ENCODE measurements around the gene BCAS3. TPM values are rescaled to one million over a fixed set of nuclear protein-coding genes. Genes with fewer than 3 reads are reported as not detected.

Gene BCAS3
- polyA plus RNA-seq, 3 donors from 2014 or later: 26.3 to 53.8 (median 50.1) TPM

DNA sequence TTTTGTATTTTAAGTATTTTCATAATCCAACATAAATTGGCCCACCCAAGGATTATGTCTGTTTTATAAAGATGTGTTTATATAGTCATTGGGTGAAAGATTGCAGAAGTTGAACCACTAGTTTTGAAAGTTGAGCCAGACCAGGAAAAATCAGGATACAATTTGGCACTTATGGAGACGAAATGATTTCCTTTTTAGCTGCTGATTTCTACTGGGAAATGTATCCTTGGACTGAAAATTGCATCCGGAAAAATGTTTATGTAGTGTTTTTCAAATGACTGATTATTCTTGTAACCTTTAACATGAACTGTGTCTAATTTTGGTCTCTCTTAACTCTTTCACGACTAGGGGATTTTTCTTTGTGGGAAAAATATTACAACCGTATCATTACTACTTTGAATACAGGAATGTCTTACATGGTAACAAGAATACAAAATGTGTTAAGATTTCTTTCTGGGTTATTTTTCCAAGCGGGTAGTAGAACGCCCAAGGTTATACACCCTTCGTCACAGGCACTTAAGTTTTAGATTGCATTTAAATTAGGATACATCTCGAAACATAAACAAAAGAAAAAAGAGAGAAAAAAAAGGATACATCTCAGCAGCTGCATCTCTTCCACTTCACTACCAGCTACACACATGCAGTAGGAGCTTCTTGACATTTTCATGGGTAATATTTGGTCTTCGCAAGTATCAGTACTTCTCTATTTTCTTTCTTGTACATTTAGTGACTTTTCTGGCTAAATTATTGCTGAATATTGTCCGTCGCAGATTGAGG, 449.0 kb downstream of the BCAS3 start:
- Mint-ChIP-seq H3K27me3 (ENCODE audit: low read depth in 3 of 3) (peaks cover 0 to 2% (median 0%) of the 10 kb centered on the region in 3 donors), H3K4me1 (peaks cover 6 to 7% of the 10 kb centered on the region in 2 donors), H3K36me3 (peaks cover 0 to 3% (median 0%) of the 10 kb centered on the region in 3 donors), H3K27ac (no peak overlapping the region), H3K4me3 (no peak overlapping the region), H3K9me3 (no peaks in the 10 kb centered on the region)
- no peak for DNase-seq

DNA sequence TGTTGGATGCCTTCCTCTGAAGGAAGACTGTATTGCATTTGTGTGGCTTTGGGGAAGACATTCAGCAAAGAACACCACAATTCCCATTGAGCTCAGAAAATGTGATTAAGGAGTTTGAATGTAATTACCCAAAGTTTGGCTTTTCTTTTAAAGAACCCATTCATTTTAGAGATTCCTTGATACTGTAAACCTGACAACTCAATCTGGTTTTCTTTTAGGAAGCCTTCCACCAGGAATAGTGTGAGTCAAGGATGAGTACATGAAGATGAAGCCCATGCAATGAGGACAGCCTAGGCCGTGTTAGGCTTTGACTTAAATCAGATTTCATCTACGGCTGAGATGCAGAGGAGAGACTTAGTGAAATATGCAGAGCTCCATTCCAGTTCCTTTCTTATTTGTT, 450.3 kb downstream of the BCAS3 start:
- Mint-ChIP-seq H3K36me3 (peaks cover 0 to 7% (median 0%) of the 10 kb centered on the region in 3 donors), H3K4me3 (no peak overlapping the region), H3K27ac (no peak overlapping the region), H3K4me1 (peaks cover 6 to 7% of the 10 kb centered on the region in 2 donors), H3K9me3 (no peaks in the 10 kb centered on the region), H3K27me3 (ENCODE audit: low read depth in 3 of 3) (peaks cover 0 to 2% (median 0%) of the 10 kb centered on the region in 3 donors)
- DNase-seq: no peak

DNA sequence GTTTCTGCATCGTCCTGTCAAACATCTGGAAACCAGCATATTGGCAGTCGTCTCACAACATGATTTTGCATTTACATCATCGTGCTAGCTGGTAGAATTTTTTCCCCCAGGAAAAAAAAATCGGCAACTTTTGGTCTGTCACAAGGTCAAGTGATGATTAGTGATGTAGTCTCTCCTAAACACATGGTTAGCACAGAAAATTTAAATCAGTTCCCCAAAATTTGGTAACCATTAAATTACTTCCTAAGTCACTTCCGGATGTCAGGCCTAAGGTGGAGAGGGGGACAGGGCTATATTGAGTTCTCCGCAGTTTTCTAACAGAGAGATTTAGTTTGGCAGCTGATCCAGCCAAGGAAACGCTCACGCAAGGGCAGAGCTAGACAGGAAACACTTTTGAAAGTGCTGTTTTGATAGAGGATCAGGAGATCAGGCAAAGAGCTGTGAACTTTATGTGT, 451.0 kb downstream of the BCAS3 start:
- Mint-ChIP-seq H3K27ac (no peak overlapping the region), H3K27me3 (ENCODE audit: low read depth in 3 of 3) (peaks cover 0 to 2% (median 0%) of the 10 kb centered on the region in 3 donors), H3K9me3 (no peaks in the 10 kb centered on the region), H3K4me1 (peaks cover 6 to 7% of the 10 kb centered on the region in 2 donors), H3K4me3 (no peak overlapping the region), H3K36me3 (peaks cover 0 to 7% (median 0%) of the 10 kb centered on the region in 3 donors)
- no peak for DNase-seq

GRCh38 chr17:61129267-61130254, 451.9 kb downstream of the BCAS3 start:
- peaks cover 0 to 2% (median 0%) of the 10 kb centered on the region in 3 donors for H3K27me3 Mint-ChIP-seq (ENCODE audit: low read depth in 3 of 3)
- DNase-seq: no peak
- H3K4me1 Mint-ChIP-seq: peaks cover 6 to 7% of the 10 kb centered on the region in 2 donors
- H3K36me3 Mint-ChIP-seq: peaks cover 0 to 7% (median 0%) of the 10 kb centered on the region in 3 donors
- no peak overlapping the region for H3K27ac Mint-ChIP-seq
- H3K4me3 Mint-ChIP-seq: no peak overlapping the region
- H3K9me3 Mint-ChIP-seq: no peaks in the 10 kb centered on the region

GRCh38 chr17:61130330-61130729, 452.7 kb downstream of the BCAS3 start:
- Mint-ChIP-seq H3K27me3 (ENCODE audit: low read depth in 3 of 3) (no peaks in the 10 kb centered on the region), H3K27ac (no peak overlapping the region), H3K4me3 (no peak overlapping the region), H3K9me3 (no peaks in the 10 kb centered on the region), H3K36me3 (peaks cover 0 to 7% (median 0%) of the 10 kb centered on the region in 3 donors), H3K4me1 (peaks cover 6 to 7% of the 10 kb centered on the region in 2 donors)
- no peak for DNase-seq

- no peak overlapping the region for H3K27ac Mint-ChIP-seq
- H3K36me3 Mint-ChIP-seq: peaks cover 0 to 7% (median 0%) of the 10 kb centered on the region in 3 donors
- no peak overlapping the region for H3K4me3 Mint-ChIP-seq
- peaks cover 6 to 7% of the 10 kb centered on the region in 2 donors for H3K4me1 Mint-ChIP-seq
- no peak for DNase-seq
- H3K9me3 Mint-ChIP-seq: no peaks in the 10 kb centered on the region
- H3K27me3 Mint-ChIP-seq (ENCODE audit: low read depth in 3 of 3): no peaks in the 10 kb centered on the region
Observed at GRCh38 chr17:61131585-61131984, 453.9 kb downstream of the BCAS3 start.

- peaks cover 0 to 7% (median 0%) of the 10 kb centered on the region in 3 donors for H3K36me3 Mint-ChIP-seq
- H3K27ac Mint-ChIP-seq: peak overlapping the region in 1 of 6 donors; percentile 27
- no peak for DNase-seq
- H3K9me3 Mint-ChIP-seq: no peaks in the 10 kb centered on the region
- peaks cover 7% of the 10 kb centered on the region in 2 donors for H3K4me1 Mint-ChIP-seq
- H3K27me3 Mint-ChIP-seq (ENCODE audit: low read depth in 3 of 3): no peaks in the 10 kb centered on the region
- no peak overlapping the region for H3K4me3 Mint-ChIP-seq
Observed at GRCh38 chr17:61132524-61132923, 454.9 kb downstream of the BCAS3 start.

GRCh38 chr17:61133853-61134252, 456.2 kb downstream of the BCAS3 start:
- Mint-ChIP-seq H3K27me3 (ENCODE audit: low read depth in 3 of 3) (no peaks in the 10 kb centered on the region), H3K9me3 (no peaks in the 10 kb centered on the region), H3K4me1 (peaks cover 12% of the 10 kb centered on the region in 2 donors), H3K27ac (no peak overlapping the region), H3K4me3 (no peak overlapping the region), H3K36me3 (peaks cover 0 to 7% (median 0%) of the 10 kb centered on the region in 3 donors)
- no peak for DNase-seq

- no peak for DNase-seq
- no peaks in the 10 kb centered on the region for H3K27me3 Mint-ChIP-seq (ENCODE audit: low read depth in 3 of 3)
- H3K36me3 Mint-ChIP-seq: peaks cover 0 to 7% (median 0%) of the 10 kb centered on the region in 3 donors
- H3K9me3 Mint-ChIP-seq: no peaks in the 10 kb centered on the region
- no peak overlapping the region for H3K4me3 Mint-ChIP-seq
- peaks cover 16% of the 10 kb centered on the region in 2 donors for H3K4me1 Mint-ChIP-seq
- H3K27ac Mint-ChIP-seq: no peak overlapping the region
Observed at GRCh38 chr17:61134551-61135235, 457.0 kb downstream of the BCAS3 start.

DNA sequence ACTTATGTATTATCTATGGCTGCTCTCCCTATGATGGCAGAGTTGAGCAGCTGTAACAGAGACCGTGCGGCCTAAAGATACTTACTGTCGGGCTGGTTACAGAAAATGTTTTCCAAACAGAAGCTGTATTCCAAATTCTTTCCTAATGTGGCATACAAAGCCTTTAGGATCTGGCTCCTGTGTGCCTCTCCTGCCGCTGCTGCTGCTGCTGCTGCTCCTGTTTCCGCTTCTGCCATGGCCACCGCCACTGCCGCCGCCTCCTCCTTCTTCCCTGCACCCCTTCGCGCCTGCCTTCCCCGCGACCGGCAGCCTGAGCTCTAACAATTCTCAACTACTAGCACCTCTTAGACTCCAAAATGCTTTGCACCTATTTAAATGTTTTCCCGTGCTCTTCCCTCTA, 458.1 kb downstream of the BCAS3 start:
- no peaks in the 10 kb centered on the region for H3K27me3 Mint-ChIP-seq (ENCODE audit: low read depth in 3 of 3)
- H3K36me3 Mint-ChIP-seq: peaks cover 0 to 7% (median 0%) of the 10 kb centered on the region in 3 donors
- H3K9me3 Mint-ChIP-seq: no peaks in the 10 kb centered on the region
- H3K27ac Mint-ChIP-seq: peak overlapping the region in 2 of 6 donors; percentile 2 to 31
- H3K4me1 Mint-ChIP-seq: peaks cover 26 to 27% of the 10 kb centered on the region in 2 donors
- peak overlapping the region in 2 of 5 donors; percentile 1 to 6 for H3K4me3 Mint-ChIP-seq
- no peak for DNase-seq

GRCh38 chr17:61136296-61136695, 458.6 kb downstream of the BCAS3 start:
- no peaks in the 10 kb centered on the region for H3K27me3 Mint-ChIP-seq (ENCODE audit: low read depth in 3 of 3)
- peak overlapping the region in 1 of 6 donors; percentile 31 for H3K27ac Mint-ChIP-seq
- peaks cover 27 to 30% of the 10 kb centered on the region in 2 donors for H3K4me1 Mint-ChIP-seq
- H3K36me3 Mint-ChIP-seq: peaks cover 0 to 7% (median 0%) of the 10 kb centered on the region in 3 donors
- H3K4me3 Mint-ChIP-seq: no peak overlapping the region
- DNase-seq: no peak
- no peaks in the 10 kb centered on the region for H3K9me3 Mint-ChIP-seq

DNA sequence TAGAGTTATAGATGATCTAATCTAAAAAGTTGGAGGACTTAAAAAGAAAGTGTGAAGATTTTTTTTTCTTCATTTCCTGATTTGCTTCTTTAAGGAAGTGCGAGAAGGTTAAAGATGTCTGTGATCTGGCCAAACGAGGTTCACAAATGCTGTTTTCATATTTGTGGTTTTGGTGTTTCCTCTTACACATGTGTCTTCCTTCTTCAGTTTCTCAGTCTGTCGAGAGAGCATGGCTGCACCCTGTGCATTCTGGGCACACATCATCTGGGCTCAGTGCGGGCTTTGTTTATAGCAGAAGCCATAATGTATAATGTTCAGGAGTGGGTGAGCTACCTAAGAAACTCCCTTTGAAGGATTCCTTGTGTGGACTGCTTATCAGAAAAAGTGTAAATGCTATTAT, 461.6 kb downstream of the BCAS3 start:
- Mint-ChIP-seq H3K27me3 (ENCODE audit: low read depth in 3 of 3) (no peaks in the 10 kb centered on the region), H3K27ac (peak overlapping the region; percentile 71 to 92 (median 90)), H3K36me3 (no peaks in the 10 kb centered on the region), H3K4me3 (peak overlapping the region; percentile 73 to 87 (median 82)), H3K4me1 (peaks cover 27 to 37% of the 10 kb centered on the region in 2 donors), H3K9me3 (no peaks in the 10 kb centered on the region)
- DNase-seq: peak; percentile 70 to 76 (median 73)

Data from immature natural killer cell (primary cell).